ENCODE results near the gene UTP4.
"Not testable (repeated sequence)": the region's sequence is repeated elsewhere in the genome, so short reads cannot be mapped to it uniquely, and the experiment has no call there.

UTP4 gene

GRCh38 chr16:69141014-69141413 lies 8.6 kb downstream of the UTP4 start:
- peaks cover 98% of the 10 kb centered on the region for H3K36me3 ChIP-seq (ENCODE audit: low read depth)
- H3K9me3 ChIP-seq (ENCODE audit: severe bottlenecking): no peaks in the 10 kb centered on the region
- ATAC-seq (ENCODE audit: low read depth) (no peak), DNase-seq (ENCODE audit: low spot score) (no peak)
- no peaks in the 10 kb centered on the region for H3K4me1 ChIP-seq (ENCODE audit: insufficient read depth, poor library complexity, severe bottlenecking)
- no peak overlapping the region for H3K27ac ChIP-seq (ENCODE audit: poor library complexity, severe bottlenecking)
- H3K4me3 ChIP-seq (ENCODE audit: severe bottlenecking): no peak overlapping the region
- TF ChIP-seq CTCF (IDR thresholded peaks at IDR 0.05; ENCODE audit: poor library complexity, severe bottlenecking): no peak
- H3K27me3 ChIP-seq (ENCODE audit: insufficient read depth, poor library complexity, severe bottlenecking): no peaks in the 10 kb centered on the region

- Histone ChIP-seq H3K4me1 (ENCODE audit: insufficient read depth, poor library complexity, severe bottlenecking) (no peaks in the 10 kb centered on the region), H3K27me3 (ENCODE audit: insufficient read depth, poor library complexity, severe bottlenecking) (no peaks in the 10 kb centered on the region), H3K4me3 (ENCODE audit: severe bottlenecking) (no peak overlapping the region), H3K9me3 (ENCODE audit: severe bottlenecking) (no peaks in the 10 kb centered on the region), H3K27ac (ENCODE audit: poor library complexity, severe bottlenecking) (no peak overlapping the region), H3K36me3 (ENCODE audit: low read depth) (peaks cover 94% of the 10 kb centered on the region)
- no peak for ATAC-seq (ENCODE audit: low read depth)
- DNase-seq (ENCODE audit: low spot score): no peak
- no peak for TF ChIP-seq CTCF (IDR thresholded peaks at IDR 0.05; ENCODE audit: poor library complexity, severe bottlenecking)
Measured at GRCh38 chr16:69141936-69142335, 9.5 kb downstream of the UTP4 start.

GRCh38 chr16:69143116-69143515 lies 10.7 kb downstream of the UTP4 start:
- Histone ChIP-seq H3K36me3 (ENCODE audit: low read depth) (peaks cover 92% of the 10 kb centered on the region), H3K9me3 (ENCODE audit: severe bottlenecking) (no peaks in the 10 kb centered on the region), H3K27me3 (ENCODE audit: insufficient read depth, poor library complexity, severe bottlenecking) (no peaks in the 10 kb centered on the region), H3K4me1 (ENCODE audit: insufficient read depth, poor library complexity, severe bottlenecking) (no peaks in the 10 kb centered on the region), H3K4me3 (ENCODE audit: severe bottlenecking) (no peak overlapping the region), H3K27ac (ENCODE audit: poor library complexity, severe bottlenecking) (no peak overlapping the region)
- TF ChIP-seq CTCF (IDR thresholded peaks at IDR 0.05; ENCODE audit: poor library complexity, severe bottlenecking): no peak
- ATAC-seq (ENCODE audit: low read depth): peak; percentile 45; the same call in 1 of the 3 replicates
- no peak for DNase-seq (ENCODE audit: low spot score)

- DNase-seq (ENCODE audit: low spot score) (no peak), ATAC-seq (ENCODE audit: low read depth) (no peak)
- Histone ChIP-seq H3K4me1 (ENCODE audit: insufficient read depth, poor library complexity, severe bottlenecking) (no peaks in the 10 kb centered on the region), H3K9me3 (ENCODE audit: severe bottlenecking) (no peaks in the 10 kb centered on the region), H3K27me3 (ENCODE audit: insufficient read depth, poor library complexity, severe bottlenecking) (no peaks in the 10 kb centered on the region), H3K36me3 (ENCODE audit: low read depth) (peaks cover 91% of the 10 kb centered on the region), H3K27ac (ENCODE audit: poor library complexity, severe bottlenecking) (no peak overlapping the region), H3K4me3 (ENCODE audit: severe bottlenecking) (no peak overlapping the region)
- no peak for TF ChIP-seq CTCF (IDR thresholded peaks at IDR 0.05; ENCODE audit: poor library complexity, severe bottlenecking)
Measured at GRCh38 chr16:69145658-69146057, 13.2 kb downstream of the UTP4 start.

- not testable (repeated sequence) for H3K27ac ChIP-seq (ENCODE audit: poor library complexity, severe bottlenecking); ATAC-seq (ENCODE audit: low read depth); H3K9me3 ChIP-seq (ENCODE audit: severe bottlenecking); H3K4me1 ChIP-seq (ENCODE audit: insufficient read depth, poor library complexity, severe bottlenecking); H3K27me3 ChIP-seq (ENCODE audit: insufficient read depth, poor library complexity, severe bottlenecking); H3K4me3 ChIP-seq (ENCODE audit: severe bottlenecking); DNase-seq (ENCODE audit: low spot score)
- H3K36me3 ChIP-seq (ENCODE audit: low read depth): peaks cover 89% of the 10 kb centered on the region
Measured at GRCh38 chr16:69149621-69150020, 17.2 kb downstream of the UTP4 start.
